GM12891 (cell line): ENCODE results near the gene C4orf54.

Source experiments
- PAX5 ChIP-seq: IDR thresholded peaks from 2 replicates; pipeline ENCODE4 v1.6.1; 2011; ENCODE audit warnings: low read length, moderate library complexity, mild to moderate bottlenecking; ENCODE audit not compliant: insufficient read depth, severe bottlenecking
- POLR2A ChIP-seq: IDR thresholded peaks from 2 replicates; pipeline ENCODE4 v1.6.1; 2011; ENCODE audit warnings: low read depth, low read length, control low read depth
- POLR2AphosphoS5 ChIP-seq: IDR thresholded peaks from 2 replicates; pipeline ENCODE4 v1.6.1; 2011; ENCODE audit warnings: low read depth, low read length, control low read depth
- POU2F2 ChIP-seq: IDR thresholded peaks from 2 replicates; pipeline ENCODE4 v1.6.1; 2011; ENCODE audit warnings: low read depth, mild to moderate bottlenecking, control low read depth, low read length, moderate library complexity
- SPI1 ChIP-seq: IDR thresholded peaks from 2 replicates; pipeline ENCODE4 v1.6.1; 2011; ENCODE audit warnings: low read depth, low read length, control low read depth
- TAF1 ChIP-seq: IDR thresholded peaks from 2 replicates; pipeline ENCODE4 v1.6.1; 2011; ENCODE audit warnings: low read depth, low read length, control low read depth

DNA sequence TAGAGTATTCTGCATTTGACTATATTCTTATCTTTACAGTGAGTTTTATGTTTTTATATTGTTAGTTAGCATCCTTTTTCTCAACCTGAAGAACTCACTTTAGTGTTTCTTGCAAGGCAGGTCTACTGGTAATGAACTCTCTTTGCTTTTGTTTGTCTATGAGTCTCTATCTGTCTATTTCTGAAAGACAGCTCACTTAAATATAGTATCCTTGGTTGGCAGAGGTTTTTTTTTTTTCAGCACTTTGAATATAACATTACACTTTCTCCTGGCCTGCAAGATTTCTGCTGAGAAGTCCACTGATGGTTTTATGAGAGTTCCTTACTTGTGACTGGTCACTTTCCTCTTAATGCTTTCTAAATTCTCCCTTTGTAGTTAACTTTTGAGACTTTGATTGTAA, 32.8 kb upstream of the C4orf54 start:
- TF ChIP-seq TAF1: no peak
- TF ChIP-seq POLR2A: no peak
- TF ChIP-seq POU2F2: no peak
- no peak for TF ChIP-seq POLR2AphosphoS5
- no peak for TF ChIP-seq SPI1
- TF ChIP-seq PAX5: no peak
